ENCODE data around the gene RGSL1.

- TF ChIP-seq, protein P1, sequence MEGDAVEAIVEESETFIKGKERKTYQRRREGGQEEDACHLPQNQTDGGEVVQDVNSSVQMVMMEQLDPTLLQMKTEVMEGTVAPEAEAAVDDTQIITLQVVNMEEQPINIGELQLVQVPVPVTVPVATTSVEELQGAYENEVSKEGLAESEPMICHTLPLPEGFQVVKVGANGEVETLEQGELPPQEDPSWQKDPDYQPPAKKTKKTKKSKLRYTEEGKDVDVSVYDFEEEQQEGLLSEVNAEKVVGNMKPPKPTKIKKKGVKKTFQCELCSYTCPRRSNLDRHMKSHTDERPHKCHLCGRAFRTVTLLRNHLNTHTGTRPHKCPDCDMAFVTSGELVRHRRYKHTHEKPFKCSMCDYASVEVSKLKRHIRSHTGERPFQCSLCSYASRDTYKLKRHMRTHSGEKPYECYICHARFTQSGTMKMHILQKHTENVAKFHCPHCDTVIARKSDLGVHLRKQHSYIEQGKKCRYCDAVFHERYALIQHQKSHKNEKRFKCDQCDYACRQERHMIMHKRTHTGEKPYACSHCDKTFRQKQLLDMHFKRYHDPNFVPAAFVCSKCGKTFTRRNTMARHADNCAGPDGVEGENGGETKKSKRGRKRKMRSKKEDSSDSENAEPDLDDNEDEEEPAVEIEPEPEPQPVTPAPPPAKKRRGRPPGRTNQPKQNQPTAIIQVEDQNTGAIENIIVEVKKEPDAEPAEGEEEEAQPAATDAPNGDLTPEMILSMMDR (conservative IDR thresholded peaks at IDR 0.05; ENCODE audit: low read length), result no peak
- TF ChIP-seq EZH2phosphoT487 (IDR thresholded peaks at IDR 0.05; ENCODE audit: borderline replicate concordance, low read depth, low read length), result no peak
These were observed 16.4 kb upstream of the RGSL1 start for GRCh38 chr1:182433580-182433979.

All from OCI-LY7 (cell line).